SKM-1 treated with dmso at 0.1 percent for 144 hours (cell line): ENCODE measurements around the gene THOP1.

Experiments used
- DNase-seq: peaks from one replicate; lab custom pipeline; 2025; ENCODE audit not compliant: unreplicated experiment; lab: John Stamatoyannopoulos, UW

THOP1 gene

DNA sequence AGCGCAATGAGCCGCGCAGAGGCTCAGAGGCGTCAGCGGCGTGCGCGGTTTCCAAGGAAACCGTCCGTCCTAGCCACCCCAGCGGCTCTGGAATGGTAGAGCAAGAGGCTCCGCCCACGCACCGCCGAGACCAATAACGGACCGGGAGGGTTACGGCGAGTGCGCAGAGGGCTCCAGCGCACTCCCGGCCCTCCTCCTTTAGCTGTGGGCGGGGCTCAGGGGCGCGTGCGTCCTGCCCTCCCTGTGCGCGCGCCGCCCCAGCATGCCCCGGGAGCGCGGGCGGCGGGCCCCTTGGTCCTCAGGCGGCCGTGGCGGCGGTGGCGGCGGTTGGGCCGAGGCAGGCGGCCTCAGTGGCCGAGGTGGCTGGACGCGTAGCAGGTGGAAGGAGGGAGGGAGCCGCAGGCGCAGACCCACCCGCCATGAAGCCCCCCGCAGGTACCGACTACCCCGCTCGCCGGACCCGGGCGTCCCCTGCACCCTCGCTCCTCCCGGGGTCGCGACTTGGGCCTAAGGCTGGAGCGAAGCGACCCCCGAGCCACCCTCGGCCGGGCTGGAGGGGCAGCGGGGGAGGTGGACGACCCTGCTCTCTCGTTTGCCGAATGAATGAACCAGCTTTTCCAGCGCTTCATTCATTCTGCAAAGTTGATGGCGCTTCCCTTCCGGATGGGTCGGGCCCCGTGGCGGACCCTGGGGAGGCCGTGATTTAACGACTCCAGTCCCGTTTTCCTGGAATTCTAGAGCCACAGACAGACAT, at the start of gene THOP1:
Gene THOP1, plus strand, starts transcription at position 260 of the 754 bp plus-strand sequence. Its CDS starts 160 bp downstream, at position 420.
- peak; percentile 99 for DNase-seq

GRCh38 chr19:2736550-2737190, 48.6 kb upstream of the THOP1 start:
- DNase-seq = no peak

GRCh38 chr19:2739602-2740313, 45.5 kb upstream of the THOP1 start, which contains the start of gene SLC39A3:
Gene SLC39A3, minus strand, starts transcription at chr19:2740017. Its CDS starts 2,760 bp downstream, at chr19:2737257.
- peak; percentile 92 for DNase-seq

DNA sequence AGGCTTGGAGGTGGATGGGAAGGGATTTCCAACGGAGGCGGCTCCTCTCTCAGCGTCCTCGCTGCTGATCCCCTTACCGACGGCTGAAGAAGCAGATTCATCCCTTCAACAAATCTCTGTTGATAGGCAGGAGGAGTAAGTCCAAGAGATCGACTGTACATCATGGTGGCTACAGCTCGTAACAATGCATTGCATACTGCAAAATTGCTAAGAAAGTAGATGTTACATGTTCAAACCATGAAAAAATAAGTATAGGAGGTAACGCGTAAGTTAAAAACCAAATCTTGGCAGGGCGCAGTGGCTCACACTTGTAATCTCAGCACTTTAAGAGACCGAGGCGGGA, 45.0 kb upstream of the THOP1 start:
- no peak for DNase-seq

GRCh38 chr19:2743099-2743498, 42.2 kb upstream of the THOP1 start:
- no peak for DNase-seq

DNA sequence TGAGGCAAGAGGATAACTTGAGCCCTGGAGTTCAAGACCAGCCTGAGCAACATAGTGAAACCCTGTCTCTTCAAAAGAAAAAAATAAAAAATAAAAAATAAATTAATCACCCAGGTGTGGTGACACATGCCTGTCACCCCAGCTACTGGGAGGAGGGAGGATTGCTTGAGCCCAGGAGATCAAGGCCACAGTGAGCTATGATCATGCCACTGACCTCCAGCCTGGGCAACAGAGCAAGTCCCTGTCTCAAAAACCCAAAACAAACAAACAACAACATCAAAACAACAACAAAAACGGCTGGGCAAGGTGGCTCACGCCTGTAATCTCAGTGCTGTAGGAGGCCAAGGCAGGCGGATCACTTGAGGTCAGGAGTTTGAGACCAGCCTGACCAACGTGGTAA, 41.2 kb upstream of the THOP1 start:
- DNase-seq = no peak

DNA sequence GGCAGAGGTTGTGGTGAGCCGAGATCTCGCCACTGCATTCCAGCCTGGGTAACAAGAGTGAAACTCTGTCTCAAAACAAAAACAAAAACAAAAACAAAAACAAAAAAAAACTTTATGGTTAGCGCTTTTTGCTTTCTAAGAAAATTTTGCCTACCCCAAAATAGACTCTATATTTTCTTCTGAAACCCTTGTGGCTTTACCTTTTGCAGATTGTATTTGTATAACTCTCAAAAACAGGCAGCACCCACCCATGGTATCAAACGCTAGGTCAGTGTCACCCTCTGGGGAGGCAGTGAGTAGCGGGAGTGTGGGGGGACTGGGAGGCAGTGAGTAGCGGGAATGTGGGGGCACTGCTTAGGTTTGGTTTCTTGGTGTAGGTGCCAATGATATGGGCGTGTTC, 38.0 kb upstream of the THOP1 start:
- no peak for DNase-seq

DNA sequence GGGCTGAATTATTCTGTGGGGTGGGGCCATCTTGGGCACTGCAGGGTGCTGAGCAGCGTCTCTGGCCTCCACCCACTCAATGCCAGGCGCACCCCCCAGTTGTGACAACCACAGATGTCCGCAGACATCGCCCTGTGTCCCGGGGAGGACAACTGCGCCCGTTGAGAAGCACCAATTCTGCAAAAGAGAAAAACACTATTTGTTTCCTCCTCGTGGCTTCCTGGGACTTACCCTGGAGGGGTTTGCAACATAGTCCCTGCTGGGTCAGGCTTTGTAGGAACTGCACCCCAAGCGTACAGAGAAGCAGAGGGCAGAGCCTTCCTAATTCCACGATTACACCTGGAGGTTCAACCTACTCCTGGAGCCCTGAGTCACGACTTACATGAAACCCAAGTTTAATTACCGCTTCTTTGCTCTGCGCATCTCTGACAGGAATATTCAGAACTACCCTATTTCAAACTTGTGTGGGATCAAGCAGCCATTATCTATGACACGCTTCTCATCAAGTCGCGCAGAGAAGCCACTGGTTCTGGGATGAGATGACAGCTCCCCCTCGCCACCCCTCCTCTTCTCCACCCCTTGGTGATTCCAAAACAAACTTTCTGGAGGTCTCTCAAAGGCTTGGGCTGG, 34.4 kb upstream of the THOP1 start:
- DNase-seq = no peak

DNA sequence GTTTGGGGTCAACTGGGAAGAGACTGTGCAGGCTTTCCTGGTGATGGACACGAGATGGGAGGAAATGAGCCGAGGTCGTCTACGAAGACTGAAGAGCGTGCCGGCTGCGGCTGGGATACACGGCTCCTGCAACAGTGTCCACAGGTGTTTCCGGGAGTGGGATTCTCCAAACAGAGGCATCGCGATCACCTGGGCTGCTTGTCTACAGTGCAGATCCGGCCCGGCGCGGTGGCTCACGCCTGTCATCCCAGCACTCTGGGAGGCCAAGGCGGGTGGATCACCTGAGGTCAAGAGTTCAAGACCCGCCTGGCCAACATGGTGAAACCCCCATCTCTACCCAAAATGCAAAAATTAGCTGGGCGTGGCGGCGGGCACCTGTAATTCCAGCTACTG, 33.9 kb upstream of the THOP1 start:
- no peak for DNase-seq

GRCh38 chr19:2754659-2755447, 30.4 kb upstream of the THOP1 start:
- no peak for DNase-seq

DNA sequence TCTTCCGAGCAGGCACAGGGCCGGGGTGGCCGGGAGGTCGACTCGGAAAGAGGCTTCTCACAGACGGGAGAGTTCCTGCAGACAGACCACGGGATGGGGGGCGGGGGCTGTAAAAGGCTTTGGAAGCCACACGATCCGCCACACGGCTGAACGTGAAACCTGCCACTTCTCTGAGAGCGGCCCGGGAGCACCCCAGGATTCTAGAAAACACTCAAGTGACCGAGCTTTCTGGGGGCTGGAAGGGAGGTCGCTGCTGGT, 29.9 kb upstream of the THOP1 start:
- no peak for DNase-seq

DNA sequence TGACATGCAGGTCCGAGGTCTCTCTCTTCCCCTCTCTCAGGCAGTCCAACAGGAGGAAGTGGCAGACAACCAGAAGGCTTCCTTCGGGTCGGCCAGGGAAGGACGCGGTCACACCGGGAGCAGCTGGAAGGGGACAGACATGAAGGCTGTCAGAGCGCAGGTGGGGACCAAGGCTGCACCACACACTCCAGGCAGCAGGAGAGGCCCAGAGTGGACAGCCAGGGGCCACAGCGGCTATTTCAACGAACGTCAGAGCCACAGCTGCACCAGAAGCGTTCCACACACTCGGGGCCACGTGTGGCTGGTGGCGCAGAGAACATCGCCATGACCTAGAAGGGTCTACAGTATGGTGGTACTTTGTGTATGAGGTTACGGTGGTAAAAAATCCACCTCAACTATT, 29.5 kb upstream of the THOP1 start:
- no peak for DNase-seq

GRCh38 chr19:2756477-2756876, 28.8 kb upstream of the THOP1 start:
- no peak for DNase-seq

DNA sequence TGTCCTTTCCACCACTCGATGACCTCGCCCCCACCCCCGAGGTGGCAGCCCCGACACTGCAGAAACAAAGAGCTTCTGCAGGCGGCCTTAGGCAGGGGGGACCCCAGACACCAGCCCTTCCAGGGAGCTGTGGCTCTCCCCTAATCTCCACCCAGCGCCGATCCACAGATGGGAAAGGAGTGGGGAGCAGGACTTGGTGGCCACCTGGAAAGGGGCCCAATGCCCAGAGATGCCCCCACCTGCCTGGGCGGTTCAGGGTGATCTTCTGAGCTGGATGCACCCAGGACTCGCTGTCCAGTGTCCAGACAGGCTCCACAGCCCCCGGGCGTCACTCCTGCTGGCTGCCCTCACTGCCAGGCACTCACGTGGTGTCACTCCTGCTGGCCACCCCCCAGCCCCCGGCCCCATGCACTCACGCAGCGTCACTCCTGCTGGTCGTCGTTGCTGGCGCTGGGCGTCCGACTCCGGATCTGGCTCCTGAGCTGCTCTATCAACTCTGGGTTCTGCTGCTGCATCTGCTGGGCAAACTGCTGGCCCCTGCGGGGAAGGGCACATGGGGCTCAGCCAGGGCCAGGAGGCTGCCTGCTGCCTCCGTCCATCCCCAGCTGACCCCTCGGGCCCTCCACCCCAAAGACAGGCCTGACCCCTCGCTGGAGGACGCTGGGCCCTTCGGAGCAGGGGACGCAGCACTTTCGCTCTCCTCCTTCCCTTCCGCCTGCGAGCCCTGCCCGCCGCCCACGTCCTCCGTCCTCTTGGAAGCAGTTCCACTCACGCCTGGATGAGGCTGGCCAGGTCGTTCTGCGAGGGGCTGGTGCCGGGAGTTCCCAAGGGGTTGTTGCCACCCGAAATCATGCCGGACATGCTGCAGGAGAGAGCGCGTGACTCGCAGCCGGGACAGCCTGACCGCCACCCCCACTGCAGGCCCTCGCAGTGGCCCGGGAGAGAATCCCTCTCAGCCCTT, 28.1 kb upstream of the THOP1 start:
- no peak for DNase-seq

DNA sequence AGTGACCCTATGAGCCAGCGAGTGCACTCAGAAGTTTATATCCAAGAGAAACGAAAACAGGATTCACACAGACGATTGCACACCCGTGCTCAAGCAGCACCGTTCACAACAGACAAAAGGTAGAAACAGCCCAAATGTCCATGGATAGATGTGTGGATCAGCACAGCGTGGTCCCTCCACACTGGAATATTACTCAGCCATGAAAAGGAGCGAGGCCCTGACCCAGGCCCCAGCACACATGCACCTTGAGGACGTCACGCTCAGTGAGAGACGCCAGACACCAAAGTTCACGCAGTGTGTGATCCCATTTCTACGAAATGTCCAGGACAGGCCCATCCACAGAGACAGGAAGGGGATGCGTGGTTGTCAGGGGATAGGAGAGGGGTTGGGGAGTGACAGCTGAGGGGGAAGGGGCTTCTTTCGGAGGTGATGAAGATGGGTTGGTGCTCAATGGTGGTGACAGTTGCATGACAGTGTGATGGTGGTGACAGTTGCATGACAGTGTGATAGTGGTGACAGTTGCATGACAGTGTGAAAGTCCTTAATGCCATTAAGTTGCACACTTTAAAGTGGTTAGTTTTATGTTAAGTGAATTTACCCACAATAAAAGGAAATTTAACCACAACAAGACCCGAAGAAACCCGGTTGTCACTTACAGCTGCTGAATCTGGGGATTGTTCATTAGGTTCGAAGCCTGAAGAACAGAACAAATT, 26.5 kb upstream of the THOP1 start:
- no peak for DNase-seq

DNA sequence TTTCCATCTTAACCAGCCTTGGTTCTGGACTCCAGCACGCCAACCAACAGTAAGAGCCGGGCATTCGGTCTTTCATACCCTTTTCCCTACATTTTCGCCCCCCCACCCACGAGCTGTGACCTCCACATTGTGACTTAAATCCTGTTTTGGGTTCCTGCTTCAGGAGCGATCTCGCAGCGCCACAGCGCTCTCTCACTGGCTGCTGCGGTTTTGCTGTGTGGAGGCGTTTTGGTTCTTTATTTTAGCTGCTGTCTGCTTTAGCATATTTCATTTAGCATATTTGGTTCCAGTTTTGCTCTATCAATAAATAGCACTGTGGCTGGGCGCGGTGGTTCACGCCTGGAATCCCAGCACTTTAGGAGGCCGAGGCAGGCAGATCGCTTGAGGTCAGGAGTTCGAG, 25.9 kb upstream of the THOP1 start:
- no peak for DNase-seq

DNA sequence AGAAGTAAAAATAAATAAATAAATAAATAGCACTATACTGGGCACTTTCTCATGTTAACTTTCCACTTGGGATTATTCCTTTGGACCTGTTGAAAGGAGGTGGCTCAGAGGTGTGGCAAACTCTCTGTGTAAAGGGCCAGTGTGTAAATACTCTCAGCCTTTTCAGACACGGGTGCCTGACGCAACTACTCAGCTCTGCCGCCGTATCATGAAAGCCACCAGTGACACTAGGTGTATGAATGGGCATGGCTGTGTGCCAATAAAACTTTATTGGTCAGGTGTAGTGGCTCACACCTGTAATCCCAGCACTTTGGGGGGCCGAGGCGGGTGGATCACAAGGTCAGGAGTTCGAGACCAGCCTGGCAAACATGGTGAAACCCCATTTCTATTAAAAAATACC, 25.3 kb upstream of the THOP1 start:
- DNase-seq = no peak

DNA sequence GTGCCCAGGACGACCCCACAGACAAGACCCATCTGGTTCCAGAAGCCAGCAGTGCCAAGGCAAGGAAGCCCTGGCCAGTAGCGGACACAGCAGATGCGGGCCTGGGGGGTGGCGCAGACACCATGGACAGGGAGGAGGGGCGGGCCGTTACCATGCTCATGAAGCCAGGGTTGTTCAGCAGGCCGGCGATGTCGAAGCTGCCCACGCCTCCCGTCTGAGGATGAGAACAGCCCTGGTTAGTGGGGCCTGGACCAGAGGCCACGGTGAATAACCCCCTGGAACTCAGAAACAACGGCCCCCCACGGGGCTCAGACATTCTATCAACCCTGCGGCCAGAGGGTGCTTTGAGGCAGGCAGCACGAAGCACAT, 24.0 kb upstream of the THOP1 start:
- no peak for DNase-seq
